HG02678 (cell line): ENCODE data around the gene TTLL10.
"Not testable (repeated sequence)": the region's sequence is repeated elsewhere in the genome, so short reads cannot be mapped to it uniquely, and the experiment has no call there.

Experiments
- ATAC-seq: cut with Tn5 transposase; IDR thresholded peaks from one replicate; pipeline ENCODE4 v1.9.1; 2021; ENCODE audit warnings: mild to moderate bottlenecking, moderate library complexity; ENCODE audit not compliant: unreplicated experiment

Gene TTLL10

DNA sequence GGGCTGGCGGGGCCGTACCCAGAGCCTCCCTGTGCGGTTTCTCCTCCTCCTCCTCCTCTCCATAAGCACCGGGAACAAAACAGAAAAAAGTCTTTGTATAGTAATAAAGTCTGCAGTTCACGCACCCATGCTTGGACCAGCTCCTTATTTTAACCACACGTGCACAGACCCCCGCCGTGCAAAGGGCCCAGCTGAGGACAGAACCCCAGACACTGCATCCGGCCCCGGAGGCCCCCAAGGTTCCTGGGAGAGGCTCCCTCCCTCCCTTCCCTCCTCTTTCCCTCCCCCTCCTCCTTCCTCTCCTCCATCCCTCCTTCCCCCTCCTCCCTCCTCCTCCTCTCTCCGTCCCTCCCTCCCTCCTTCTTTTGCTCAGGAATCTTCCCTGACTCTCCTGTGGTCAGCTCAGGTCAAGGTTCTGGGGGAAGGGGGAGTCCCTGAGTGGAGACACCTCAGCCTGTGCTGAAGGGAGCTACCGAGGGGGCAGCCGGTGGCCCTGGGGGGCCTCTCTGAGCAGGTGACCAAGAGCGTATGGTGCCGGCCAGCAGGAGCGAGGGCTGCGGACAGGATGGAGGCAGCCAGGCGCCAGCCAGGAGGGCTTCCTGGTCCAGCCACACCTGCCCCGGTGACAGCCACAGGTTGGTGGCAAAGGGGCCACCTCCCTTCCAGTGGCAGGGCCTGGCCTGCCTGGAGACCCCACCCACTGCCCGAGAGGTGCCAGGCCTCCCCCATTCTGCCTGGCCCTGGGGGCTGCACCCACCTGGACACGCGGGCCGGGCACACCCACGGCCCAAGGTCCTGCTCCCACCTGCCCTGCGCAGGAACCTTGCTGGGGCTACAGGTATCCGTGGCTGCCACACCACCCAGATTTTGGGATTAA, 3.2 kb upstream of the TTLL10 start:
- ATAC-seq = no peak

DNA sequence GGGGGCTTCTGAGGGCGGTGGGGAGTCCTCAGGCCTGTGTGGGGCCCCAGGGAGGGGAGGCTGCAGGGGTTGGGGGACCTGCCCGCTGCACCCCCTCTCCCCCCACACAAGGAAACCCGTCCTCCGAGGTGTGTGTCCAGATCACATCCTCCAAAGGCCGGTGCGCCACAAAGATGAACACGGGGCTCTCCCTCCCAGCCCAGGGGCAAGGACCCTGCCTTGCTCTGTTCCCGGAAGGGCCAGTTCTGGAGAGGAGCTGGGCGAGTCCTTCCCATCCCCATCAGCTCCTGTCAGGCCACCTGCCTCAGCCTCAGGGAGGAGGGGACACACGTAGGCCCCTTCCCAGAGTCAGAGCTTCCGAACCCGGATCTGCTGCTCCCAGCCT, 2.5 kb upstream of the TTLL10 start:
- ATAC-seq = no peak

DNA sequence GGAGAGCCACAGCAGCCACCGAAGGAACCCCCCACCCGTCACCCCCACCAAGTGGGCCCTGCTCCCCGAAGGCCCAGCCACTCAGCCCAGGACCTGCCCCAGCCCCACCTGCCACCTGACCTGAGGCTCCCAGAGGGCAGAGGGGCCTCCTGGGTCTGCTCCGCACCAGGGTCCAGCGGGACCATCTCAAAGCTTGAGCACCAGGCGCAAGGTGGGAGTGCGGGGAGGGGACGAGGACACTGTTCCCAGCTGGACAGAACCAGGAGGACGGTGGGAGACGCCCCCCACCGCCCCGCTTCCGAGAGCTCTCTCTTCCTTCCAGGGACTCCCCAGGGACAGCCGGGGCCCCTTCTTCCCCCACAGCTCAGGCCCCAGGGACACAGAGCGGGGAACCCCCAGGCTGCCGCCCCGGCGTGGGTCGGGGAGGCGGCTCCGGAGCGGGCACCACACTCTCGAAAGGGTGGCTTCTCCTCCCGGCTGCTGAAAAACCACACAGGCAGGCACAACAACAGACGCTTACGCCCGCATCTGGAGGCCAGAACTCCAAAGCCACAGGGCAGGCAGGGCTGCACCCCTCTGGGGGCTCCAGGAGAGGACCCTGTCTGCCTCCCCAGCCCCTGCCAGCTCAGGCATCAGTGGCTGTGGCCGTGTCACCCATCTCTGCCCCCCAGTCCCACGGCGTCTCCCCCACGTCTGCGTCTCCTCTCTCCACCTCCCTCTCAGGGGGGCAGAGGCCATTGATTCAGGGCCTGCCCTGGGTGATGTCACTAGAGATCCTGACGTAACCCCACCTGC, 1.9 kb upstream of the TTLL10 start:
- ATAC-seq = no peak

DNA sequence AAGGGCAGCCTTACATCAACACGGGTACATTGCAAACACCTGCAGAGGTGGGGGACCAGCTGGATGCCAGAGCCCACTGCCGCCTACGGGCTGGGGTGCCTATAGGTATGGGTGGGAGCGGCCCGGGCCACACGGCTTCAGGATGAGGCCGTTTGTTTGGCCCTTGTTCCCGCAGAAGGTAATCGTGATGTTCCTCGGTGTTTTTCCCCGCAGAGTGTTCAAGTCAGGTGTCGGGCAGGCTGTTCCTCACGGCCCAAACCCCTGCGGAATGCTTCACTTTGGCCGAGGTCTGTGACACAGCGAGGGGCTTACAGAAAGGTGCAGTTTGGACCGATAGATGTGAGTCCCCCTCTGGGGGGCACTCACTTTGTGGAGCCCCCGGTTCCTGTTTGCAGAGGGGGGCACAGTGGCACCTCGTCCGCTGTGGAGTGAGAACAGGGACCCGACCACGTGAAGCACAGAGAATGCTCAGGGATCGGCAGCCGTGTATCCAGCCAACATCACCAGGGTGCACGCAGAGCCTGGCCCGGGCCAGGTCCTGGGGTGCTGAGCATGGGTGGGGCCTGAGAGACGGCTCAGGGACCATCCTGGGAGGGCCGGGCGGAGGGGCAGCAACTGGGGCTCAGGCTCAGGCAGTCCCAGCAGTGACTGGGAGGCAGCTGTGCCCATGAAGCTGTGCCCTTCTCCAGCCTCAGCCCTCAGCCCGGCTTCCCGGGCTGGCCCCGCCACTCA, 453 bp upstream of the TTLL10 start:
- no peak for ATAC-seq

GRCh38 chr1:1175221-1176062, 1.8 kb downstream of the TTLL10 start:
- no peak for ATAC-seq

GRCh38 chr1:1176063-1176761, 2.5 kb downstream of the TTLL10 start:
- not testable (repeated sequence) for ATAC-seq

- no peak for ATAC-seq
These were observed 3.3 kb downstream of the TTLL10 start for GRCh38 chr1:1176931-1177330.

GRCh38 chr1:1177452-1178206, 3.9 kb downstream of the TTLL10 start:
- no peak for ATAC-seq

GRCh38 chr1:1178794-1179331, 5.2 kb downstream of the TTLL10 start:
- no peak for ATAC-seq

GRCh38 chr1:1179346-1179982, 5.8 kb downstream of the TTLL10 start:
- ATAC-seq = no peak

GRCh38 chr1:1179983-1180861, 6.5 kb downstream of the TTLL10 start:
- no peak for ATAC-seq

DNA sequence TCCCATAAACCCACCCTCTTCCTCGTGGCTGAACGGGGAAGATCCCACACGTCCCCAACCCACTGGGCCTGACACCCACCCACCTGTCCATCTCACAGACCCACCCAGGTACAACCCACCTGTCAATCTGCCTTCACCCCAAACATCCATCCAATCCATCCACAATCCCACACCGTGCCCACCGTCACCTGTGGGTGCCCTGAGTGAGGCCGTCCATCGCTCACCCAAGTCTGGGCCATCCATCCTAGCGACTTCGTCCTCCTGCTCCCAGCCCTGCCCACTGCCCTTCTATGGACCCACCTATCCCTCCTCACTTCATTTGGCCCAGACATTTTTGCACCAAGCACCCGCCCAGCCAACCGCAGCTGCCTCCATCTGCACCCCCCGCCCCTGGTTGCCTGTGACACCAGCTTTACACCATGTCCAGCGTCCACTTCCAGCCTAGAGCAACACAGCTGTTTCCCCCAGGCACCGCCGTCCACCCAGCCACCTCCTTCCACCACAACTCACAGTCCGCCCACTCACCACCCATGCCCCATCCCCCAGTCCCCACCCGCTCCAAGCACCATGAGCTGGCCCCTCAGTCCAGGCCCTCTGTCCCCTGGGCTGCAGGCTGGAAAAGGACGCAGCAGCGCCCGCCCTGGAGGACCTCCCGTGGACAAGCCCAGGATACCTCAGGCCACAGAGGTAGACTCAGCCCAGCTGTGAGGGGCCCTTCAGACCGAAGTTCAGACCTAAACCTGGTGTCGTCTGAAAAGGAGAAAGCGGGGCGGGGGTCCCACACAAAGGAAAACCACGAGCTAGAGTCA, 7.7 kb downstream of the TTLL10 start:
- no peak for ATAC-seq

DNA sequence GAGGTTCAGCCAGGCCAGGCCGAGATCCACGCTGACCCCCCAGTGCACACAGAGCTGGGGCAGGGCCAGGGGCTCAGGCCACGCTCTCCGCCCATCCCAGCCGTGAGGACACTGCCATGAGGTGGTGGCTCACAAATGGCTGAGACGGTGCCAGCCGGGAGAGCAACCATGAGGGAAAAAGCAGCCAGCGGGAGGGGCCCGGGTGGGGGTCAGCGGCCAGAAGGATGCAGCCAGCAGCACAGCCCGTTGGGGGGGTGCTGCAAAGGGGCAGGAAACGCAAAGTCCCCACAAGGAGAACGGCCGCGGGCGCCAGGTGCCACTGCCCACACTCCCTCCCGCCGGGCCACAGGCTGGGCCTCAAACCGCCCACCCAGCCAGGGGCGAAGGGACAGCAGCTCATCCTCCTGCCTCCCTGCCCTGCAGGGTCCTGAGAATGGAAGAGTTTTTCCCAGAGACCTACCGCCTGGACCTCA, 8.3 kb downstream of the TTLL10 start:
- no peak for ATAC-seq

DNA sequence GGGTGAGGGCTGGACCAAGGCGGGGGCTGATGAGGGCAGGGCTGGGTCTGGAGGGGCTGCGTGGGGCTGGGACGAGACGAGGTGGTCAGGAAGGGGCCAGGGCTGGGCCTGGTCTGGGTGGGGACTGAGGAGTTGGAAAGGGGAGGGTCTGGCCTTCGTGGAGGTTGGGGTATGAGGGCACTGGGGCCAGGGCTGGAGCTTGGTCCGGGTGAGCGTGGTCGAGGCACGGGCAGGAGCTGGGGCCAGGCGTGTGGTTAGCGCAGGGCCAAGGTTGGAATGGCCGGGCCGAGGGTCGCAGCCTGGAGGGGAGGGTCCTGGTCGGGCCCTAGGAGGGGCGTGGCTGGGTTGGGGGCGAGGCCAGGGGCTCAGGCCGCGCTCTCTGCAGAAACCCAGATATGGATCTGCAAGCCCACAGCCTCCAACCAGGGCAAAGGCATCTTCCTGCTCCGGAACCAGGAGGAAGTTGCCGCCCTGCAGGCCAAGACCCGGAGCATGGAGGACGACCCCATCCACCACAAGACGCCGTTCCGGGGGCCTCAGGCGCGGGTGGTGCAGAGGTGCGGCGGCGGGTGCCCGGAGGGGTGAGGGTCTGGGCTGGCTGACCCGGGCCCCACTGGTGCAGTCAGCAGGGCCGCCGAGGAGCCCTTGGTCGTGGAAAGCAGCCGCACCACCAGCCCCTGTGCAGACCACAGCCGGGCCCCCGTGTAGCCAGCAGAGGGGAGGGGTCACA, 9.0 kb downstream of the TTLL10 start:
- no peak for ATAC-seq

DNA sequence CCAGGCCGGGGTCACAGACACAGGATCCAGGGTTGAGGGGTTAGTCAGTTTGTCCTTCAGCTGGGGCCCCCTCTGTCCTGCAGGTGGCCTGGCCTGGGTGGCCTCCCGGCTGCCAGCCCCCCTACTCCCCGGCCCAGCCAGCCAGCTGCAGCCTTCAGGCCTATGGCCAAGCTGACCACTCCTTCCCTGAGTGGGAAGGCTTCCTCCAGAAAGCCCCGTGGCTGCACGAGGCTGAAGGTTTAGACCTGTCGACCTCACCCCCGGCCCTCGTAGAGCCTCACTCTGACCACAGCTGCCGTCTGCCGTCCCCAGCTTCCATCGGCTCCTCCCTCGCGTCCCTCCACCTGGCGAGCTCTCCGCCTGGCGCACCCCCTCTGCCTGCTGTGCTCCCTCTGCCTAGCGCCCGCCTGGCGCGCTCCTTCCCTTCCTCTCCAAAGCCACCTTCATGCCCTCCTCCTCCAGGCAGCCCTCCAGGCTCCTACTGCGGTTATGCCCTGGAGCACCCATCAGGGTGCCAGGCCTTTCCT, 9.6 kb downstream of the TTLL10 start:
- ATAC-seq = no peak
